Calu3 (cell line): Measurements from ENCODE around the gene SYNPO2. TPM values are rescaled to one million over a fixed set of nuclear protein-coding genes. Genes with fewer than 3 reads are reported as not detected.
A peak's percentile ranks its signal among the peaks of the same experiment; 100 is the strongest.

Experiments used
- BruUV-seq: library from RNA; stranded (reverse); fragments of 400-500 nt; replicated peaks from 2 replicates; lab custom pipeline; 2021; lab: Mats Ljungman, UMichigan
- CTCF ChIA-PET: fragments of 300-600 bp; sonication (Branson Sonifier 250); formaldehyde crosslinking; loops from one replicate; lab custom pipeline; 2022; ENCODE audit warnings: antibody characterized with exemption; lab: Charles Lee
- DNase-seq: peaks from one replicate; pipeline ENCODE4 v3.0.0; 2022
- H3K27ac Mint-ChIP-seq: one replicate; pipeline ENCODE4 v1.8.0; 2022; ENCODE audit warnings: mixed read lengths; ENCODE audit not compliant: unreplicated experiment
- H3K27me3 Mint-ChIP-seq: one replicate; pipeline ENCODE4 v1.8.0; 2022; ENCODE audit warnings: mixed read lengths; ENCODE audit not compliant: unreplicated experiment
- H3K36me3 Mint-ChIP-seq: one replicate; pipeline ENCODE4 v1.8.0; 2022; ENCODE audit warnings: mild to moderate bottlenecking, moderate library complexity, mixed read lengths; ENCODE audit not compliant: insufficient read depth, unreplicated experiment
- H3K4me1 Mint-ChIP-seq: one replicate; pipeline ENCODE4 v1.8.0; 2022; ENCODE audit warnings: mild to moderate bottlenecking, low read depth, mixed read lengths; ENCODE audit not compliant: unreplicated experiment
- H3K4me3 Mint-ChIP-seq: one replicate; pipeline ENCODE4 v1.8.0; 2022; ENCODE audit warnings: mild to moderate bottlenecking, low read depth, moderate library complexity, mixed read lengths; ENCODE audit not compliant: unreplicated experiment
- H3K9me3 Mint-ChIP-seq: one replicate; pipeline ENCODE4 v1.8.0; 2022; ENCODE audit warnings: low read depth, mixed read lengths; ENCODE audit not compliant: unreplicated experiment
- intact Hi-C: fragments of 100-400 bp; cut with micrococcal nuclease; formaldehyde crosslinking; loops from one replicate; pipeline ENCODE4 v1.10.0; 2022; ENCODE audit not compliant: unreplicated experiment
- total RNA-seq: library from RNA; stranded (reverse); gene quantifications from 2 replicates; pipeline ENCODE4 v1.2.3, GENCODE V29; 2022
- TF ChIP-seq, protein P1 (sequence below): fragments of 200-600 bp; IDR thresholded peaks from one replicate; pipeline ENCODE4 v1.8.0; 2022; ENCODE audit warnings: antibody characterized with exemption; ENCODE audit not compliant: unreplicated experiment

The SYNPO2 gene
- total RNA-seq, 1 experiment from 2014 or later = 0.17 TPM

DNA sequence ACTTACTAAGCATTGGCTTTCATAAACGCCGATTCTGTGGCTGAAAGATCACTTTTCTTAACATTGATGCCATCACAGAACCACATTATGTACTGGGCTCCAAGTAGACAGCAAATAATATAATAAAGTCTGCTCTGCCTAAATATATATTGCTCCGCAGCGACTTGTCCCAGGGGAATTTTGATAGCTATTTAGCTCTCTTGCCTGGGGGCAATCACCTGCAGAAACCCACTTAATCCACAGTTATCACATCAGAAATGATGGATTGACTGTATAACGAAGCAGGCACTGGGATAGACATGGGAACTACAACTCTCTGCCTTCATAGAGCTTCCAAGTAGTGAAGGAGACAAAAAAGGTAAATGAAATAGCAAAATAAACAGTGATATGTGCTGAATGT lies 199.0 kb downstream of the SYNPO2 start:
- peak overlapping the region; percentile 60 for H3K27ac Mint-ChIP-seq
- no TSS peak for BruUV-seq
- TF ChIP-seq, protein P1, sequence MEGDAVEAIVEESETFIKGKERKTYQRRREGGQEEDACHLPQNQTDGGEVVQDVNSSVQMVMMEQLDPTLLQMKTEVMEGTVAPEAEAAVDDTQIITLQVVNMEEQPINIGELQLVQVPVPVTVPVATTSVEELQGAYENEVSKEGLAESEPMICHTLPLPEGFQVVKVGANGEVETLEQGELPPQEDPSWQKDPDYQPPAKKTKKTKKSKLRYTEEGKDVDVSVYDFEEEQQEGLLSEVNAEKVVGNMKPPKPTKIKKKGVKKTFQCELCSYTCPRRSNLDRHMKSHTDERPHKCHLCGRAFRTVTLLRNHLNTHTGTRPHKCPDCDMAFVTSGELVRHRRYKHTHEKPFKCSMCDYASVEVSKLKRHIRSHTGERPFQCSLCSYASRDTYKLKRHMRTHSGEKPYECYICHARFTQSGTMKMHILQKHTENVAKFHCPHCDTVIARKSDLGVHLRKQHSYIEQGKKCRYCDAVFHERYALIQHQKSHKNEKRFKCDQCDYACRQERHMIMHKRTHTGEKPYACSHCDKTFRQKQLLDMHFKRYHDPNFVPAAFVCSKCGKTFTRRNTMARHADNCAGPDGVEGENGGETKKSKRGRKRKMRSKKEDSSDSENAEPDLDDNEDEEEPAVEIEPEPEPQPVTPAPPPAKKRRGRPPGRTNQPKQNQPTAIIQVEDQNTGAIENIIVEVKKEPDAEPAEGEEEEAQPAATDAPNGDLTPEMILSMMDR = no peak
- H3K27me3 Mint-ChIP-seq = no peaks in the 10 kb centered on the region
- intact Hi-C loops = loop anchor here (1.0 to 5.0 kb wide), 2 partner anchors 125 to 199 kb away; partner anchors contain the start of gene USP53
- no peaks in the 10 kb centered on the region for H3K36me3 Mint-ChIP-seq
- CTCF ChIA-PET = interaction anchor here (1.0 to 1.7 kb wide), 3 partner anchors 15 to 125 kb away, joined by 3 to 14 read pairs (median 11); partner anchors contain the start of gene USP53
- H3K9me3 Mint-ChIP-seq = peaks cover 6% of the 10 kb centered on the region
- DNase-seq = no peak
- H3K4me1 Mint-ChIP-seq = peaks cover 52% of the 10 kb centered on the region
- H3K4me3 Mint-ChIP-seq = no peak overlapping the region

GRCh38 chr4:119093042-119093827 lies 204.6 kb downstream of the SYNPO2 start:
- CTCF ChIA-PET = interaction anchor here (0.6 to 2.3 kb wide), 4 partner anchors 9 to 953 kb away, joined by 3 to 9 read pairs (median 4); no protein-coding TSS in a partner anchor
- peak; percentile 25 for DNase-seq
- Mint-ChIP-seq H3K4me3 (peak overlapping the region; percentile 20), H3K27ac (peak overlapping the region; percentile 93), H3K36me3 (peaks cover 5% of the 10 kb centered on the region), H3K4me1 (peaks cover 44% of the 10 kb centered on the region), H3K9me3 (peaks cover 6% of the 10 kb centered on the region), H3K27me3 (no peaks in the 10 kb centered on the region)
- BruUV-seq = no TSS peak
- TF ChIP-seq, protein P1 = no peak
- intact Hi-C loops = no loop called here

- Mint-ChIP-seq H3K9me3 (no peaks in the 10 kb centered on the region), H3K27me3 (no peaks in the 10 kb centered on the region), H3K4me1 (peaks cover 33% of the 10 kb centered on the region), H3K27ac (no peak overlapping the region), H3K4me3 (no peak overlapping the region), H3K36me3 (peaks cover 15% of the 10 kb centered on the region)
- intact Hi-C loops = no loop called here
- CTCF ChIA-PET = no interaction called here
- TF ChIP-seq, protein P1 = no peak
- no peak for DNase-seq
- no TSS peak for BruUV-seq
These were observed 208.7 kb downstream of the SYNPO2 start for GRCh38 chr4:119097282-119097900.

- CTCF ChIA-PET = no interaction called here
- TF ChIP-seq, protein P1 = no peak
- no peak for DNase-seq
- H3K4me1 Mint-ChIP-seq = peaks cover 28% of the 10 kb centered on the region
- BruUV-seq = no TSS peak
- H3K4me3 Mint-ChIP-seq = no peak overlapping the region
- H3K27me3 Mint-ChIP-seq = no peaks in the 10 kb centered on the region
- peaks cover 18% of the 10 kb centered on the region for H3K36me3 Mint-ChIP-seq
- no peak overlapping the region for H3K27ac Mint-ChIP-seq
- intact Hi-C loops = no loop called here
- H3K9me3 Mint-ChIP-seq = no peaks in the 10 kb centered on the region
These were observed 209.7 kb downstream of the SYNPO2 start for GRCh38 chr4:119098306-119098705.
